DND-41 (cell line): Measurements from ENCODE around the gene CD151.

ENCODE experiments used
- ATAC-seq: fragments of 200-7000 bp; cut with Tn5 transposase; 3 replicates; pipeline ENCODE4 v1.9.1; 2021; ENCODE audit warnings: low read depth; ENCODE audit not compliant: insufficient read depth
- DNase-seq: peaks from one replicate; pipeline ENCODE4 v3.0.0-alpha.2; 2020
- H2AFZ ChIP-seq: 2 replicates; pipeline ENCODE4 v1.6.0; 2012; ENCODE audit warnings: low read depth, low read length
- H3K27ac ChIP-seq: 2 replicates; pipeline ENCODE4 v1.5.1; 2012; ENCODE audit warnings: low read length, inconsistent platforms
- H3K27me3 ChIP-seq: fragments of 200-600 bp; sonication (generic); 2 replicates; pipeline ENCODE4 v1.6.0; 2012; ENCODE audit warnings: low read length, mild to moderate bottlenecking, inconsistent platforms; ENCODE audit not compliant: insufficient read depth, poor library complexity
- H3K36me3 ChIP-seq: 2 replicates; pipeline ENCODE4 v1.5.1; 2012; ENCODE audit warnings: low read length, inconsistent platforms; ENCODE audit not compliant: insufficient read depth
- H3K4me1 ChIP-seq: 2 replicates; pipeline ENCODE4 v1.5.1; 2012; ENCODE audit warnings: mild to moderate bottlenecking, low read length; ENCODE audit not compliant: insufficient read depth
- H3K4me2 ChIP-seq: 2 replicates; pipeline ENCODE4 v1.6.0; 2012; ENCODE audit warnings: mild to moderate bottlenecking, moderate library complexity, low read length, inconsistent platforms; ENCODE audit not compliant: insufficient read depth
- H3K4me3 ChIP-seq, 2 experiments: fragments of 200-600 bp in 1 of 2; shearing (Covaris generic) in 1 of 2; 2 replicates each; pipeline ENCODE4 v1.5.1; 2012 to 2016; ENCODE audit warnings: inconsistent platforms in 2 of 2, low read length in 2 of 2, mild to moderate bottlenecking in 2 of 2, low read depth in 1 of 2, moderate library complexity in 1 of 2
- H3K79me2 ChIP-seq: 2 replicates; pipeline ENCODE4 v1.6.0; 2012; ENCODE audit warnings: low read length, inconsistent platforms; ENCODE audit not compliant: insufficient read depth
- H3K9ac ChIP-seq: 2 replicates; pipeline ENCODE4 v1.6.0; 2012; ENCODE audit warnings: low read depth, mild to moderate bottlenecking, inconsistent platforms, low read length, moderate library complexity
- H3K9me3 ChIP-seq: 2 replicates; pipeline ENCODE4 v1.5.1; 2012; ENCODE audit warnings: low read length, moderate library complexity, mild to moderate bottlenecking, inconsistent platforms; ENCODE audit not compliant: insufficient read depth, severe bottlenecking
- H4K20me1 ChIP-seq: 2 replicates; pipeline ENCODE4 v1.6.0; 2012; ENCODE audit warnings: low read length; ENCODE audit not compliant: insufficient read depth
- EZH2 ChIP-seq: IDR thresholded peaks from 3 replicates; pipeline ENCODE4 v1.6.1; 2012; ENCODE audit warnings: borderline replicate concordance, low read depth, mild to moderate bottlenecking, moderate library complexity, low read length, inconsistent platforms; ENCODE audit not compliant: severe bottlenecking
- TF ChIP-seq, protein P1 (sequence below): IDR thresholded peaks from 2 replicates; pipeline ENCODE4 v1.5.1; 2012; ENCODE audit warnings: borderline replicate concordance, low read length, moderate library complexity, mild to moderate bottlenecking; ENCODE audit not compliant: poor library complexity, severe bottlenecking; ENCODE audit errors: extremely low read depth

The CD151 gene

GRCh38 chr11:813072-813455 is 19.7 kb upstream of the CD151 start:
- no peaks in the 10 kb centered on the region for H3K27me3 ChIP-seq
- TF ChIP-seq, protein P1, sequence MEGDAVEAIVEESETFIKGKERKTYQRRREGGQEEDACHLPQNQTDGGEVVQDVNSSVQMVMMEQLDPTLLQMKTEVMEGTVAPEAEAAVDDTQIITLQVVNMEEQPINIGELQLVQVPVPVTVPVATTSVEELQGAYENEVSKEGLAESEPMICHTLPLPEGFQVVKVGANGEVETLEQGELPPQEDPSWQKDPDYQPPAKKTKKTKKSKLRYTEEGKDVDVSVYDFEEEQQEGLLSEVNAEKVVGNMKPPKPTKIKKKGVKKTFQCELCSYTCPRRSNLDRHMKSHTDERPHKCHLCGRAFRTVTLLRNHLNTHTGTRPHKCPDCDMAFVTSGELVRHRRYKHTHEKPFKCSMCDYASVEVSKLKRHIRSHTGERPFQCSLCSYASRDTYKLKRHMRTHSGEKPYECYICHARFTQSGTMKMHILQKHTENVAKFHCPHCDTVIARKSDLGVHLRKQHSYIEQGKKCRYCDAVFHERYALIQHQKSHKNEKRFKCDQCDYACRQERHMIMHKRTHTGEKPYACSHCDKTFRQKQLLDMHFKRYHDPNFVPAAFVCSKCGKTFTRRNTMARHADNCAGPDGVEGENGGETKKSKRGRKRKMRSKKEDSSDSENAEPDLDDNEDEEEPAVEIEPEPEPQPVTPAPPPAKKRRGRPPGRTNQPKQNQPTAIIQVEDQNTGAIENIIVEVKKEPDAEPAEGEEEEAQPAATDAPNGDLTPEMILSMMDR = no peak
- no peak for TF ChIP-seq EZH2
- no peak for ATAC-seq
- H4K20me1 ChIP-seq = peaks cover 45% of the 10 kb centered on the region
- peaks cover 40% of the 10 kb centered on the region for H3K79me2 ChIP-seq
- H3K4me3 ChIP-seq = no peak overlapping the region
- no peaks in the 10 kb centered on the region for H3K9me3 ChIP-seq
- no peak for DNase-seq
- H2AFZ ChIP-seq = no peak overlapping the region
- no peak overlapping the region for H3K27ac ChIP-seq
- H3K4me2 ChIP-seq = no peak overlapping the region
- peaks cover 32% of the 10 kb centered on the region for H3K4me1 ChIP-seq
- peaks cover 39% of the 10 kb centered on the region for H3K36me3 ChIP-seq
- no peak overlapping the region for H3K9ac ChIP-seq

- peaks cover 35% of the 10 kb centered on the region for H3K79me2 ChIP-seq
- H3K27ac ChIP-seq = no peak overlapping the region
Measured at GRCh38 chr11:813456-814096, 19.2 kb upstream of the CD151 start.

GRCh38 chr11:815675-816432 is 16.9 kb upstream of the CD151 start:
- Histone ChIP-seq H3K4me3 (no peak overlapping the region), H3K9me3 (no peaks in the 10 kb centered on the region), H3K79me2 (peaks cover 28% of the 10 kb centered on the region), H3K4me2 (no peak overlapping the region), H3K9ac (no peak overlapping the region), H3K27ac (no peak overlapping the region), H3K36me3 (peaks cover 32% of the 10 kb centered on the region), H3K4me1 (peaks cover 38% of the 10 kb centered on the region), H4K20me1 (peaks cover 44% of the 10 kb centered on the region), H3K27me3 (no peaks in the 10 kb centered on the region), H2AFZ (no peak overlapping the region)
- TF ChIP-seq, protein P1 = no peak
- no peak for TF ChIP-seq EZH2
- ATAC-seq (no peak), DNase-seq (no peak)

More at GRCh38 chr11:813456-814096, 19.2 kb upstream of the CD151 start:
- H3K4me3 ChIP-seq = no peak overlapping the region
- no peak overlapping the region; the same call in 1 of the 2 replicates for H3K4me2 ChIP-seq
- no peak for ATAC-seq
- no peak overlapping the region for H3K9ac ChIP-seq
- peaks cover 45% of the 10 kb centered on the region for H4K20me1 ChIP-seq
- TF ChIP-seq EZH2 = no peak
- TF ChIP-seq, protein P1 = no peak
- H3K36me3 ChIP-seq = peaks cover 39% of the 10 kb centered on the region
- H3K27me3 ChIP-seq = no peaks in the 10 kb centered on the region
- H3K9me3 ChIP-seq = no peaks in the 10 kb centered on the region
- peaks cover 28% of the 10 kb centered on the region for H3K4me1 ChIP-seq
- DNase-seq = no peak
- no peak overlapping the region for H2AFZ ChIP-seq
